Neural crest cell (in vitro differentiated cells): ENCODE data around the gene POU2F1. TPM values are rescaled to one million over a fixed set of nuclear protein-coding genes. Genes with fewer than 3 reads are reported as not detected.
"Not testable (repeated sequence)": the region's sequence is repeated elsewhere in the genome, so short reads cannot be mapped to it uniquely, and the experiment has no call there.

ENCODE experiments used
- DNase-seq: peaks from one replicate; pipeline ENCODE4 v3.0.0; 2021; ENCODE audit warnings: low read depth, mixed read lengths, low spot score
- H3K27ac Mint-ChIP-seq: one replicate; pipeline ENCODE4 v1.8.0; 2021; ENCODE audit warnings: mild to moderate bottlenecking, mixed read lengths; ENCODE audit not compliant: unreplicated experiment
- H3K27me3 Mint-ChIP-seq: 2 replicates; pipeline ENCODE4 v1.8.0; 2021; ENCODE audit warnings: low read depth, mild to moderate bottlenecking, mixed read lengths
- H3K36me3 Mint-ChIP-seq: 2 replicates; pipeline ENCODE4 v1.8.0; 2021; ENCODE audit warnings: low read depth, mild to moderate bottlenecking, mixed read lengths
- H3K4me1 Mint-ChIP-seq: 2 replicates; pipeline ENCODE4 v1.8.0; 2021; ENCODE audit warnings: mixed read lengths
- H3K4me3 Mint-ChIP-seq: one replicate; pipeline ENCODE4 v1.8.0; 2021; ENCODE audit warnings: mild to moderate bottlenecking, mixed read lengths
- H3K9me3 Mint-ChIP-seq: 2 replicates; pipeline ENCODE4 v1.8.0; 2021; ENCODE audit warnings: mixed read lengths
- total RNA-seq: library from RNA; stranded (reverse); gene quantifications from 2 replicates; pipeline ENCODE4 v1.2.1, GENCODE V29; 2021
- TF ChIP-seq, protein P1 (sequence below): fragments of 200-600 bp; sonication (generic); conservative IDR thresholded peaks from 2 replicates; pipeline ENCODE4 v1.5.0; 2021; ENCODE audit warnings: antibody characterized with exemption, mild to moderate bottlenecking

The POU2F1 gene
- total RNA-seq, 1 donor from 2014 or later: 40.1 TPM

DNA sequence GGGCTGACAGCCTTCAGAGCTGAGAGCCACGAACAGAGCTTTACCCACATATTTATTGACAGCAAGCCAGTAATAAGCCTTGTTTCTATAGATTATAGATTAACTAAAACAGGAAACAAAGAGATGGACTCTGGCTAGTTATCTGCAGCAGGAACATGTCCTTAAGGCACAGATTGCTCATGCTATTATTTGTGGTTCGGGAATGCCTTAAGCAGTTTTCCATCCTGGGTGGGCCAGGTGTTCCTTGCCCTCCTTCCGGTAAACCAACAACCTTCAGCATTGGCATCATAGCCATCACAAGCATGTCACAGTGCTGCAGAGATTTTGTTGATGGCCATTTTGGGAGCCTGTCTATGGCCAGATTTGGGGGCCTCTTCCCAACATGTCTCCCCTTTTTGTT is 96.8 kb downstream of the POU2F1 start:
- Mint-ChIP-seq H3K4me1 (no peaks in the 10 kb centered on the region), H3K27me3 (no peaks in the 10 kb centered on the region), H3K9me3 (peaks cover 40% of the 10 kb centered on the region), H3K27ac (no peak overlapping the region), H3K36me3 (peaks cover 61% of the 10 kb centered on the region), H3K4me3 (no peak overlapping the region)
- DNase-seq: no peak
- TF ChIP-seq, protein P1, sequence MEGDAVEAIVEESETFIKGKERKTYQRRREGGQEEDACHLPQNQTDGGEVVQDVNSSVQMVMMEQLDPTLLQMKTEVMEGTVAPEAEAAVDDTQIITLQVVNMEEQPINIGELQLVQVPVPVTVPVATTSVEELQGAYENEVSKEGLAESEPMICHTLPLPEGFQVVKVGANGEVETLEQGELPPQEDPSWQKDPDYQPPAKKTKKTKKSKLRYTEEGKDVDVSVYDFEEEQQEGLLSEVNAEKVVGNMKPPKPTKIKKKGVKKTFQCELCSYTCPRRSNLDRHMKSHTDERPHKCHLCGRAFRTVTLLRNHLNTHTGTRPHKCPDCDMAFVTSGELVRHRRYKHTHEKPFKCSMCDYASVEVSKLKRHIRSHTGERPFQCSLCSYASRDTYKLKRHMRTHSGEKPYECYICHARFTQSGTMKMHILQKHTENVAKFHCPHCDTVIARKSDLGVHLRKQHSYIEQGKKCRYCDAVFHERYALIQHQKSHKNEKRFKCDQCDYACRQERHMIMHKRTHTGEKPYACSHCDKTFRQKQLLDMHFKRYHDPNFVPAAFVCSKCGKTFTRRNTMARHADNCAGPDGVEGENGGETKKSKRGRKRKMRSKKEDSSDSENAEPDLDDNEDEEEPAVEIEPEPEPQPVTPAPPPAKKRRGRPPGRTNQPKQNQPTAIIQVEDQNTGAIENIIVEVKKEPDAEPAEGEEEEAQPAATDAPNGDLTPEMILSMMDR: no peak

DNA sequence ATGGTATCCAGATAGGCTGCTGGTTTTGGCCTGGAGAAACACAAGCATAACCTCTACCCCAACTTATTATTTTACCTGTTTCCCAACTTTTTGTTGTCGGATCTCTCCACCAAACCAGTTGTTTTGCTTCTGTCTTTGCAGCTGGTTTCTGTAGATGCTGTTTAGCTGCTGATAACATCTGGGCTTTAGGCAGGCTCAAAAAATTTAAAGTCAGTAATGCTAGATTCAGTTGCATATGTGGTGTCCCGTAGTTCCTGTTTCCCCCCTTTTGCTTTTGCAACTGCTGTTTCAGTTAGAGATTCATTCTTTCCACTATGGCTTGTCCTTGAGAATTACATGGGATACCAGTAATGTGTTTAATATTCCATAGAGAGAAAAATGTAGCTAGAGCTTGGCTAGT is 98.5 kb downstream of the POU2F1 start:
- not testable (repeated sequence) for DNase-seq, H3K4me3 Mint-ChIP-seq, H3K4me1 Mint-ChIP-seq, H3K27me3 Mint-ChIP-seq, H3K27ac Mint-ChIP-seq
- peaks cover 45% of the 10 kb centered on the region for H3K9me3 Mint-ChIP-seq
- peaks cover 72% of the 10 kb centered on the region for H3K36me3 Mint-ChIP-seq

DNA sequence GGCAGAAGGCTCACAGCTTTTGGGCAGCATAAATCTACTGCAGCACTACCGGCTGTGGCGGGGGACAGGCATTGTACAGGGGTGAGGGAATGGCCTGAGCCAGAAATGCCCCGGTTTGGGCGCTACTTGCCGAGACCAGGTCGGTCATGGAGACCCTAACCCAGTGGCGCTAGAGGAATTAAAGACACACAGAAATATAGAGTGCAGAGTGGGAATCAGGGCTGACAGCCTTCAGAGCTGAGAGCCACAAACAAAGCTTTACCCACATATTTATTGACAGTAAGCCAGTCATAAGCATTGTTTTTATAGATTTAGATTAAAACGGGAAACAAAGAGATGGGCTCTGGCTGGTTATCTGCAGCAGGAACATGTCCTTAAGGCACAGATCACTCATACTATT is 101.8 kb downstream of the POU2F1 start:
- no peak for DNase-seq
- H3K4me3 Mint-ChIP-seq: no peak overlapping the region
- TF ChIP-seq, protein P1: no peak
- H3K36me3 Mint-ChIP-seq: peaks cover 72% of the 10 kb centered on the region
- H3K27ac Mint-ChIP-seq: no peak overlapping the region
- H3K27me3 Mint-ChIP-seq: no peaks in the 10 kb centered on the region
- H3K9me3 Mint-ChIP-seq: peaks cover 45% of the 10 kb centered on the region
- no peaks in the 10 kb centered on the region for H3K4me1 Mint-ChIP-seq

DNA sequence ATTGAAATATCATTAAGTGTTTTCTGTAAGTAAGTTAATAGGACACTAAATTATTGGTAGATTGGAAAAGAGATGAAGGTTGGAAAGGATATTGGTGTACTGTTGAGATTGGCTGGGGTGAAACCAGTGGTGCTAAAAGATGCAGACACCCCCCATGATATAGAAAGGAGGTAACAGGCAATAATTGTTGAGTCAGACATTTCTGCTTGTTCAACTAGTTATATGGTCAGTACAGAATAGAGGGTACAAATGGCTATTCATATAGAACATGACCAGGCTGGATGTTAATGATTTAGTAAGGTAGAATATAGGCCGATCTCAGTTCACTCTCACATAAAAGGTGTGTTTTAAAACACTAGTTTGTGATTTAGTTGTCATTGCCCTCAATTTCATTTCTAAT is 104.5 kb downstream of the POU2F1 start:
- Mint-ChIP-seq H3K27ac (no peak overlapping the region), H3K4me3 (no peak overlapping the region), H3K36me3 (peaks cover 46% of the 10 kb centered on the region), H3K27me3 (no peaks in the 10 kb centered on the region), H3K4me1 (peaks cover 12% of the 10 kb centered on the region), H3K9me3 (peaks cover 32% of the 10 kb centered on the region)
- TF ChIP-seq, protein P1: no peak
- DNase-seq: no peak

DNA sequence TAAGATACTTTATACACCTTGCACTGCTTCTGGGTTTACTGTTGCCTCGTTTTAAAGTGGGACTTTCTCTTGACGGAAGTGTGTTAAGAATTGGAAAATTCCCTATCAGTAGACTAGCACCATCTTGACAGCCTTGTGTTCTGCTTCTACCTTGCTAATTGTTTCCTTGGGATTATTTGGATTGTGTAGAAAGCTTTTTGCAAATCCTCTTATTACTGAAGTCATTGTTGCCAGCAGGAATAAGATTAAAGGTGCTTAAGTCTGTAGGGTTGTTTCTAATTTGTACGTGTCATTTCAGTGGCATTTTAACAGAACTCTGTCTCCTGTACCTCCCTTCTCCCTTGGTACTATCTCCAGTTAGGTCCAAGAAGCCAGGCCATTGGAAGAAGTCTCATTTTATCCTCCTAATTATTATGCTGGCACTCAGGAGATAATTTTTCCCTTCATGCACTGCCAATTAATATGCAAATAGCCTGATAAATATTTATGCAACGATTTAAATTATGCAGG is 107.7 kb downstream of the POU2F1 start:
- no peak overlapping the region for H3K4me3 Mint-ChIP-seq
- H3K27me3 Mint-ChIP-seq: no peaks in the 10 kb centered on the region
- no peak overlapping the region for H3K27ac Mint-ChIP-seq
- TF ChIP-seq, protein P1: no peak
- H3K36me3 Mint-ChIP-seq: peaks cover 20% of the 10 kb centered on the region
- peaks cover 12% of the 10 kb centered on the region for H3K4me1 Mint-ChIP-seq
- no peak for DNase-seq
- H3K9me3 Mint-ChIP-seq: peaks cover 11% of the 10 kb centered on the region

DNA sequence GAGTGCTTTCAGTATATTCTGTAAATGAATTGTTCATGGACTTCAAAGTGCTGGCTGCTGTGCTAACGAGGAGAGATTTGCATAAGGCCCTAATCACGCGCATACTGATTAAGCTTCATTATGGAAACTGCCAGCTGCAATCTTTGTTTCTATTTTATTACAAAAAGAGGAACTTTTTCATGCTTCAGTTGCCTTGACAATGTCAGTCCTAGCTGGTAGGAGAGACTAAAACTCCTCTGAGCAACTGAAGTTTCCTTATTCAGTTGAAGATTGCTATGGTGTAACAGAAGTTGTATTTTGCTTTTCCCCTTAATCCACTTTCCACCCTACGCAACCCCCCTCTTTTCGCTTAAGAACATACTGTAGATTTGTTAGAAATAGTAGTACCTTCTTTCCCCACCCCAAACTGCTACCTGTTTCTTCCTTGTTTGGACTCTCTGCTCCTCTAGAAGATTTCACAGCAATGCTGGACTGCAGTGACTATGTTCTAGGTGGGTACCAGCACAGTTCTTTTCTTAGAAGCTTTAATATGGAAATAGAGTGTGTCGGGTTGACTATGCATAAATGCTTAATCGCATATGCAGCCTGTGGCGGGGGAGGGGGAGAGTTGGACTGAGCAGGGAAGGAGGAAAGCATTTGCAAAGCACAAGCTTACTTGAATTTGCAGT is 108.3 kb downstream of the POU2F1 start:
- H3K4me1 Mint-ChIP-seq: peaks cover 12% of the 10 kb centered on the region
- TF ChIP-seq, protein P1: no peak
- peak; percentile 4 for DNase-seq
- H3K36me3 Mint-ChIP-seq: peaks cover 16% of the 10 kb centered on the region
- no peaks in the 10 kb centered on the region for H3K27me3 Mint-ChIP-seq
- peaks cover 11% of the 10 kb centered on the region for H3K9me3 Mint-ChIP-seq
- H3K4me3 Mint-ChIP-seq: no peak overlapping the region
- no peak overlapping the region for H3K27ac Mint-ChIP-seq
